H1 (cell line): ENCODE data around the gene SMIM1. TPM values are rescaled to one million over a fixed set of nuclear protein-coding genes. Genes with fewer than 3 reads are reported as not detected.
A peak's percentile ranks its signal among the peaks of the same experiment; 100 is the strongest.

Experiments
- CTCF ChIA-PET: fragments of 300-600 bp; sonication (Branson Sonifier 250); formaldehyde crosslinking; loops from one replicate; lab custom pipeline; 2021; ENCODE audit not compliant: partially characterized antibody; lab: Charles Lee
- POLR2A ChIA-PET: fragments of 300-600 bp; sonication (Branson Sonifier 250); formaldehyde crosslinking; loops from one replicate; lab custom pipeline; 2021; ENCODE audit warnings: inconsistent platforms; ENCODE audit not compliant: partially characterized antibody; lab: Charles Lee
- DNase-seq, 2 experiments: peaks; one replicate each; pipeline versions ENCODE4 v3.0.0 to v3.0.0-alpha.2; 2010 to 2022; ENCODE audit warnings: low spot score in 2 of 2, low read depth in 1 of 2, mixed read lengths in 1 of 2
- FAIRE-seq: peaks from 2 replicates; lab custom pipeline; 2011; peaks lifted over from hg19 to GRCh38; lab: Jason Lieb, UNC
- H2AFZ ChIP-seq: 2 replicates; pipeline ENCODE4 v1.8.1; 2012; ENCODE audit warnings: low read length, inconsistent platforms
- H2AK5ac ChIP-seq: 2 replicates; pipeline ENCODE4 v1.6.1; 2013; ENCODE audit warnings: low read depth, low read length
- H2BK120ac ChIP-seq: replicated peaks from 2 replicates; pipeline ENCODE3; 2013; ENCODE audit warnings: low read depth, low read length, inconsistent platforms
- H2BK12ac ChIP-seq: 2 replicates; pipeline ENCODE4 v1.6.1; 2013; ENCODE audit warnings: low read depth, low read length
- H2BK15ac ChIP-seq: 2 replicates; pipeline ENCODE4 v1.6.1; 2013; ENCODE audit warnings: low read length
- H2BK20ac ChIP-seq: 2 replicates; pipeline ENCODE4 v1.6.1; 2013; ENCODE audit warnings: low read length
- H2BK5ac ChIP-seq: 2 replicates; pipeline ENCODE4 v1.6.1; 2013; ENCODE audit warnings: low read depth, low read length
- H3K14ac ChIP-seq: 2 replicates; pipeline ENCODE4 v1.6.1; 2013; ENCODE audit warnings: inconsistent platforms; ENCODE audit not compliant: insufficient read length
- H3K18ac ChIP-seq: 2 replicates; pipeline ENCODE4 v1.6.1; 2013; ENCODE audit warnings: low read length; ENCODE audit errors: extremely low read depth
- H3K23ac ChIP-seq: 2 replicates; pipeline ENCODE4 v1.6.1; 2013; ENCODE audit warnings: inconsistent platforms; ENCODE audit not compliant: insufficient read length
- H3K23me2 ChIP-seq: 2 replicates; pipeline ENCODE4 v1.6.1; 2013; ENCODE audit warnings: low read depth, low read length
- H3K27ac ChIP-seq: 2 replicates; pipeline ENCODE4 v1.6.1; 2011; ENCODE audit warnings: low read depth, low read length, inconsistent platforms
- H3K27me3 ChIP-seq, 4 experiments: replicated peaks in 1 of 4; 1 replicate in 1 of 4; 2 replicates in 3 of 4; pipeline versions ENCODE4 v1.6.1 to v1.8.1; 2011 to 2013; ENCODE audit warnings: low read length in 3 of 4, mild to moderate bottlenecking in 3 of 4, inconsistent platforms in 2 of 4, mixed read lengths in 2 of 4, moderate library complexity in 1 of 4; ENCODE audit not compliant: control insufficient read depth in 3 of 4, insufficient read depth in 3 of 4; ENCODE audit errors: extremely low read depth in 1 of 4
- H3K36me3 ChIP-seq, 4 experiments: 2 replicates each; pipeline versions ENCODE4 v1.6.1 to v1.8.1; 2011 to 2013; ENCODE audit warnings: mild to moderate bottlenecking in 4 of 4, low read length in 3 of 4, moderate library complexity in 2 of 4, control low read depth in 1 of 4, inconsistent platforms in 1 of 4; ENCODE audit not compliant: insufficient read depth in 4 of 4, control insufficient read depth in 2 of 4
- H3K4ac ChIP-seq: replicated peaks from 2 replicates; pipeline ENCODE3; 2013; ENCODE audit warnings: low read length, low read depth, mixed read lengths, inconsistent platforms; ENCODE audit not compliant: insufficient read length
- H3K4me1 ChIP-seq, 4 experiments: replicated peaks in 1 of 4; 1 replicate in 1 of 4; 2 replicates in 3 of 4; pipeline versions ENCODE4 v1.6.1 to v1.8.1; 2011 to 2013; ENCODE audit warnings: low read length in 3 of 4, inconsistent platforms in 2 of 4, mixed read lengths in 1 of 4; ENCODE audit not compliant: insufficient read depth in 4 of 4, control insufficient read depth in 3 of 4
- H3K4me2 ChIP-seq, 2 experiments: 2 replicates each; pipeline versions ENCODE4 v1.6.1 to v1.8.1; 2011 to 2013; ENCODE audit warnings: low read depth in 2 of 2, low read length in 2 of 2, control low read depth in 1 of 2, inconsistent platforms in 1 of 2, mild to moderate bottlenecking in 1 of 2; ENCODE audit not compliant: insufficient read depth in 1 of 2
- H3K4me3 ChIP-seq, 4 experiments: fragments of 200-600, 300-600 bp in 1 of 4; sonication (generic), shearing (Covaris generic), sonication (Bioruptor Twin) in 1 of 4; 2 replicates each; pipeline versions ENCODE4 v1.5.1 to v1.8.1; 2011 to 2016; ENCODE audit warnings: low read length in 4 of 4, low read depth in 3 of 4, control low read depth in 2 of 4, inconsistent platforms in 2 of 4, mild to moderate bottlenecking in 2 of 4, mixed read lengths in 1 of 4, moderate library complexity in 1 of 4; ENCODE audit not compliant: insufficient read depth in 2 of 4; ENCODE audit errors: extremely low read depth in 1 of 4
- H3K56ac ChIP-seq: replicated peaks from 2 replicates; pipeline ENCODE3; 2013; ENCODE audit warnings: low read depth, mild to moderate bottlenecking, mixed read lengths, low read length, inconsistent platforms; ENCODE audit not compliant: insufficient read length
- H3K79me1 ChIP-seq: 2 replicates; pipeline ENCODE4 v1.6.1; 2013; ENCODE audit warnings: low read depth, low read length, control low read depth
- H3K79me2 ChIP-seq, 2 experiments: 2 replicates each; pipeline versions ENCODE4 v1.6.1 to v1.8.1; 2012 to 2013; ENCODE audit warnings: low read length in 2 of 2, mild to moderate bottlenecking in 2 of 2, inconsistent platforms in 1 of 2; ENCODE audit not compliant: insufficient read depth in 2 of 2, control insufficient read depth in 1 of 2
- H3K9ac ChIP-seq, 4 experiments: replicated peaks in 1 of 4; 1 replicate in 1 of 4; 2 replicates in 3 of 4; pipeline versions ENCODE4 v1.6.1 to v1.8.1; 2011 to 2013; ENCODE audit warnings: low read depth in 3 of 4, low read length in 3 of 4, control low read depth in 2 of 4, mild to moderate bottlenecking in 2 of 4, moderate library complexity in 2 of 4, inconsistent platforms in 1 of 4; ENCODE audit errors: extremely low read depth in 1 of 4
- H3K9me3 ChIP-seq, 2 experiments: 2 replicates each; pipeline versions ENCODE4 v1.6.1 to v1.8.1; 2012 to 2013; ENCODE audit warnings: mild to moderate bottlenecking in 2 of 2, moderate library complexity in 2 of 2, control low read depth in 1 of 2, inconsistent platforms in 1 of 2, low read depth in 1 of 2, low read length in 1 of 2, mixed read lengths in 1 of 2; ENCODE audit not compliant: insufficient read depth in 2 of 2
- H4K20me1 ChIP-seq, 2 experiments: replicated peaks in 1 of 2; 2 replicates each; pipeline versions ENCODE3 to v1.8.1; 2011 to 2013; ENCODE audit warnings: inconsistent platforms in 2 of 2, low read length in 2 of 2, mild to moderate bottlenecking in 1 of 2; ENCODE audit not compliant: insufficient read depth in 2 of 2, control insufficient read depth in 1 of 2
- H4K5ac ChIP-seq: 2 replicates; pipeline ENCODE4 v1.6.1; 2013; ENCODE audit warnings: low read length, low read depth, mixed read lengths, inconsistent platforms; ENCODE audit not compliant: insufficient read length
- H4K8ac ChIP-seq: 2 replicates; pipeline ENCODE4 v1.8.0; 2013; ENCODE audit warnings: mild to moderate bottlenecking, moderate library complexity, low read length, inconsistent platforms; ENCODE audit not compliant: insufficient read depth; ENCODE audit errors: extremely low read depth
- H4K91ac ChIP-seq: replicated peaks from 2 replicates; pipeline ENCODE3; 2013; ENCODE audit warnings: low read length, mixed read lengths, inconsistent platforms; ENCODE audit not compliant: insufficient read length
- ASH2L ChIP-seq: fragments of 200-600, 300-600 bp; sonication (generic); IDR thresholded peaks from one replicate; pipeline ENCODE4 v1.7.1; 2017; ENCODE audit warnings: low read length
- CHD1 ChIP-seq: IDR thresholded peaks from 2 replicates; pipeline ENCODE4 v1.6.1; 2012; ENCODE audit warnings: low read depth, low read length, improper control_type of control experiment
- CHD2 ChIP-seq: IDR thresholded peaks from 2 replicates; pipeline ENCODE4 v1.6.1; 2012; ENCODE audit warnings: low read length, improper control_type of control experiment
- E2F6 ChIP-seq: IDR thresholded peaks from 2 replicates; pipeline ENCODE4 v1.6.1; 2012; ENCODE audit warnings: inconsistent platforms
- JUND ChIP-seq: IDR thresholded peaks from 2 replicates; pipeline ENCODE4 v1.6.1; 2011; ENCODE audit warnings: mild to moderate bottlenecking, improper control_type of control experiment, low read length
- POLR2A ChIP-seq, 2 experiments: IDR thresholded peaks; 1 replicate in 1 of 2; 2 replicates in 1 of 2; pipeline ENCODE4 v1.6.1; 2011; ENCODE audit warnings: low read depth in 2 of 2, low read length in 2 of 2, mild to moderate bottlenecking in 2 of 2; ENCODE audit errors: control extremely low read depth in 1 of 2
- RBBP5 ChIP-seq: IDR thresholded peaks from 2 replicates; pipeline ENCODE4 v1.7.1; 2012; ENCODE audit warnings: low read depth, mild to moderate bottlenecking, inconsistent platforms, low read length, moderate library complexity, borderline replicate concordance
- SUZ12 ChIP-seq: fragments of 200-600 bp; sonication (generic); IDR thresholded peaks from 2 replicates; pipeline ENCODE4 v1.6.1; 2012; ENCODE audit warnings: mild to moderate bottlenecking, inconsistent platforms, low read length, moderate library complexity, mixed read lengths
- TEAD4 ChIP-seq: IDR thresholded peaks from 2 replicates; pipeline ENCODE4 v1.6.1; 2012; ENCODE audit warnings: low read depth, low read length, inconsistent platforms, mixed read lengths
- YY1 ChIP-seq: IDR thresholded peaks from 2 replicates; pipeline ENCODE4 v1.6.1; 2011; ENCODE audit warnings: low read depth, mild to moderate bottlenecking, low read length
- ZNF274 ChIP-seq: IDR thresholded peaks from 2 replicates; pipeline ENCODE4 v1.7.0; 2012; ENCODE audit warnings: low read length, borderline replicate concordance; ENCODE audit errors: extremely low read depth
- WGBS, 2 experiments: shearing (Covaris generic) in 1 of 2; methylation state at CpG; one replicate each; pipeline versions ENCODE4 v1.1.6 to v1.1.7; 2013 to 2015; ENCODE audit warnings: low lambda C conversion rate in 2 of 2, mixed read lengths in 2 of 2, inconsistent platforms in 1 of 2, low coverage in 1 of 2, missing lambda C conversion rate in 1 of 2; ENCODE audit not compliant: insufficient replicate concordance in 2 of 2, insufficient coverage in 1 of 2, insufficient read length in 1 of 2; ENCODE audit errors: extremely low coverage in 1 of 2, missing lambda C conversion rate in 1 of 2; 5-methylcytosine and 5-hydroxymethylcytosine counted together
- polyA plus RNA-seq, 7 experiments: library from polyadenylated mRNA; depleted of rRNA in 3 of 7; stranded (reverse) in 5 of 7; unstranded in 2 of 7; fragments of >200 nt in 5 of 7; fragments of 200-250 nt in 2 of 7; gene quantifications; 1 replicate in 5 of 7; 2 replicates in 1 of 7; 4 replicates in 1 of 7; pipeline versions ENCODE4 v1.2.1 to v1.2.3, GENCODE V29; 2011 to 2013; ENCODE audit warnings: missing spikeins in 2 of 7, mixed read lengths in 2 of 7
- total RNA-seq: library from RNA; stranded (reverse); fragmentation: NEBNext Ultra II Directional; extraction: Animal tissue kit (Norgen Biotek cat#: 25700); gene quantifications from 2 replicates; pipeline ENCODE4 v1.2.1, GENCODE V29; 2021

SMIM1 gene
- total and polyA plus RNA-seq, 2 of the 8 experiments (the other 6 are each of a cell fraction or from before 2014, with no cell fraction given), result 7.7 to 9.7 TPM

GRCh38 chr1:3731583-3732433 lies 40.7 kb upstream of the SMIM1 start:
- Histone ChIP-seq H3K9me3 (no peaks in the 10 kb centered on the region), H3K4me2 (peak overlapping the region; percentile 48 to 64; a peak in 2 of 4 replicates), H3K56ac (no peak overlapping the region), H2AFZ (no peak overlapping the region), H2BK12ac (peak overlapping the region; percentile 17; the same call in 1 of the 2 replicates), H2BK20ac (no peak overlapping the region), H3K4ac (peak overlapping the region; percentile 76), H3K9ac (no peak overlapping the region), H3K79me1 (no peaks in the 10 kb centered on the region), H3K4me1 (peaks cover 0 to 19% (median 13%) of the 10 kb centered on the region in 4 experiments; a peak in 5 of 7 replicates), H2BK120ac (no peak overlapping the region), H3K4me3 (0 out of 8 replicates have a peak overlapping the region, but pooled peaks of 1 of the 4 experiments have one; percentile 45), H3K36me3 (peaks cover 0 to 7% (median 5%) of the 10 kb centered on the region in 4 experiments; a peak in 5 of 8 replicates), H3K27ac (no peak overlapping the region), H4K8ac (peak overlapping the region; percentile 57), H3K18ac (no peak overlapping the region), H4K91ac (peak overlapping the region; percentile 42), H4K20me1 (peaks cover 0 to 8% of the 10 kb centered on the region in 2 experiments), H2BK15ac (peak overlapping the region; percentile 72; the same call in 1 of the 2 replicates), H3K27me3 (no peaks in the 10 kb centered on the region; a peak in 3 of 7 replicates), H4K5ac (peak overlapping the region; percentile 7), H3K79me2 (no peaks in the 10 kb centered on the region), H3K23ac (no peak overlapping the region), H3K14ac (no peak overlapping the region), H2AK5ac (peak overlapping the region; percentile 88; the same call in 1 of the 2 replicates), H3K23me2 (peaks cover under 1% of the 10 kb centered on the region; the same call in 1 of the 2 replicates), H2BK5ac (0 out of 2 replicates have a peak overlapping the region, but pooled peaks have one; percentile 35)
- POLR2A ChIA-PET, result interaction anchor here (0.8 to 2.6 kb wide), 4 partner anchors 12 to 17 kb away, joined by 3 to 12 read pairs (median 6); no protein-coding TSS in a partner anchor
- no peak for DNase-seq
- CTCF ChIA-PET, result interaction anchor here (0.8 to 3.6 kb wide), 9 partner anchors 7 to 1557 kb away, joined by 3 to 17 read pairs (median 3); partner anchors contain the start of gene TP73
- WGBS, 2 experiments, result 80% methylated on average over 25 of the region's 25 CpGs; no CpG with 5 or more reads in 1 of the 2 experiments
- FAIRE-seq, result no peak
- TF ChIP-seq YY1 (no peak), SUZ12 (no peak), JUND (no peak), TEAD4 (no peak), RBBP5 (no peak), E2F6 (no peak), ZNF274 (no peak), POLR2A (IDR thresholded peaks at IDR 0.05; ENCODE audit: control extremely low read depth in 1 of 2, low read depth in 2 of 2, low read length in 2 of 2) (peak in 1 of 2 experiments; percentile 29; a peak in 1 of 3 replicates), CHD2 (no peak), ASH2L (no peak), CHD1 (no peak)
